H9 (cell line): ENCODE data around the gene LAMA3. TPM values are rescaled to one million over a fixed set of nuclear protein-coding genes. Genes with fewer than 3 reads are reported as not detected.

ENCODE experiments used
- DNase-seq: peaks from one replicate; pipeline ENCODE4 v3.0.0-alpha.2; 2017
- H2AFZ ChIP-seq: one replicate; pipeline ENCODE4 v1.6.1; 2013; ENCODE audit warnings: mild to moderate bottlenecking, low read length, control low read depth, moderate library complexity
- H2AK5ac ChIP-seq: 2 replicates; pipeline ENCODE4 v1.6.1; 2013; ENCODE audit warnings: low read length, control low read depth, mixed read lengths; ENCODE audit not compliant: insufficient read length
- H2BK120ac ChIP-seq: one replicate; pipeline ENCODE4 v1.6.1; 2013; ENCODE audit warnings: low read depth, mild to moderate bottlenecking, low read length, control low read depth, inconsistent platforms; ENCODE audit not compliant: poor library complexity, severe bottlenecking
- H2BK12ac ChIP-seq: 2 replicates; pipeline ENCODE4 v1.6.1; 2013; ENCODE audit warnings: low read length, control low read depth, mixed read lengths, low read depth; ENCODE audit not compliant: insufficient read length
- H2BK15ac ChIP-seq: 2 replicates; pipeline ENCODE4 v1.6.1; 2013; ENCODE audit warnings: low read depth, low read length, control low read depth
- H2BK20ac ChIP-seq: one replicate; pipeline ENCODE4 v1.6.1; 2013; ENCODE audit warnings: low read depth, mild to moderate bottlenecking, low read length, control low read depth, inconsistent platforms; ENCODE audit not compliant: poor library complexity, severe bottlenecking
- H2BK5ac ChIP-seq: 2 replicates; pipeline ENCODE4 v1.6.1; 2013; ENCODE audit warnings: low read length, control low read depth, mixed read lengths; ENCODE audit not compliant: insufficient read length
- H3K14ac ChIP-seq: 2 replicates; pipeline ENCODE4 v1.6.1; 2013; ENCODE audit warnings: low read length, control low read depth; ENCODE audit not compliant: insufficient read depth
- H3K18ac ChIP-seq: 2 replicates; pipeline ENCODE4 v1.6.1; 2013; ENCODE audit warnings: low read depth, mild to moderate bottlenecking, mixed read lengths, low read length, control low read depth; ENCODE audit not compliant: insufficient read length
- H3K23ac ChIP-seq: 2 replicates; pipeline ENCODE4 v1.6.1; 2013; ENCODE audit warnings: low read length, control low read depth, mixed read lengths, low read depth; ENCODE audit not compliant: insufficient read length
- H3K23me2 ChIP-seq: 2 replicates; pipeline ENCODE4 v1.6.1; 2013; ENCODE audit warnings: low read depth, mild to moderate bottlenecking, mixed read lengths, low read length, control low read depth; ENCODE audit not compliant: insufficient read length, poor library complexity, severe bottlenecking
- H3K27ac ChIP-seq: 2 replicates; pipeline ENCODE4 v1.5.1; 2013; ENCODE audit warnings: low read length, control low read depth, mixed read lengths, low read depth; ENCODE audit not compliant: insufficient read length
- H3K27me3 ChIP-seq: 2 replicates; pipeline ENCODE4 v1.6.1; 2013; ENCODE audit warnings: low read length, control low read depth, inconsistent platforms; ENCODE audit not compliant: insufficient read depth
- H3K4ac ChIP-seq: 2 replicates; pipeline ENCODE4 v1.6.1; 2013; ENCODE audit warnings: low read depth, mild to moderate bottlenecking, control low read depth, inconsistent platforms, low read length, moderate library complexity
- H3K4me1 ChIP-seq: 2 replicates; pipeline ENCODE4 v1.6.1; 2013; ENCODE audit warnings: low read length, control low read depth, inconsistent platforms; ENCODE audit not compliant: insufficient read depth
- H3K4me2 ChIP-seq: 2 replicates; pipeline ENCODE4 v1.6.1; 2013; ENCODE audit warnings: low read length, control low read depth, mixed read lengths; ENCODE audit not compliant: insufficient read length, insufficient read depth
- H3K56ac ChIP-seq: 2 replicates; pipeline ENCODE4 v1.6.1; 2013; ENCODE audit warnings: low read depth, mild to moderate bottlenecking, mixed read lengths, low read length, control low read depth; ENCODE audit not compliant: insufficient read length
- H3K79me1 ChIP-seq: 2 replicates; pipeline ENCODE4 v1.6.1; 2013; ENCODE audit warnings: low read depth, mild to moderate bottlenecking, moderate library complexity, low read length, control low read depth, inconsistent platforms; ENCODE audit not compliant: insufficient read depth, poor library complexity, severe bottlenecking
- H3K79me2 ChIP-seq: 2 replicates; pipeline ENCODE4 v1.6.1; 2013; ENCODE audit warnings: low read length, control low read depth, inconsistent platforms; ENCODE audit not compliant: insufficient read depth
- H3K9ac ChIP-seq: 2 replicates; pipeline ENCODE4 v1.6.1; 2013; ENCODE audit warnings: low read length, control low read depth, mixed read lengths; ENCODE audit not compliant: insufficient read length; ENCODE audit errors: extremely low read depth
- H3K9me3 ChIP-seq: one replicate; pipeline ENCODE4 v1.6.1; 2013; ENCODE audit warnings: low read depth, low read length, inconsistent platforms; ENCODE audit not compliant: control insufficient read depth
- H3T11ph ChIP-seq: one replicate; pipeline ENCODE4 v1.6.1; 2013; ENCODE audit warnings: mild to moderate bottlenecking, low read length, control low read depth, inconsistent platforms
- H4K20me1 ChIP-seq: one replicate; pipeline ENCODE4 v1.6.1; 2013; ENCODE audit not compliant: control insufficient read depth, insufficient read length, insufficient read depth
- H4K5ac ChIP-seq: 2 replicates; pipeline ENCODE4 v1.6.1; 2013; ENCODE audit warnings: low read depth, mild to moderate bottlenecking, mixed read lengths, low read length, control low read depth; ENCODE audit not compliant: insufficient read length
- H4K8ac ChIP-seq: replicated peaks from 2 replicates; pipeline ENCODE4 v1.6.1; 2013; ENCODE audit warnings: low read length, control low read depth, mixed read lengths, low read depth; ENCODE audit not compliant: insufficient read length
- H4K91ac ChIP-seq: 2 replicates; pipeline ENCODE4 v1.6.1; 2013; ENCODE audit warnings: low read depth, mild to moderate bottlenecking, moderate library complexity, mixed read lengths, low read length, control low read depth; ENCODE audit not compliant: insufficient read length
- H3K27ac Mint-ChIP-seq, 3 experiments: 2 replicates in 2 of 3; 3 replicates in 1 of 3; pipeline ENCODE4 v1.8.0; 2020 to 2021; ENCODE audit warnings: mixed read lengths in 3 of 3, mild to moderate bottlenecking in 1 of 3, moderate library complexity in 1 of 3
- H3K27me3 Mint-ChIP-seq: 2 replicates; pipeline ENCODE4 v1.8.0; 2021; ENCODE audit warnings: low read depth, mild to moderate bottlenecking, moderate library complexity, mixed read lengths
- H3K36me3 Mint-ChIP-seq, 3 experiments: 2 replicates in 2 of 3; 3 replicates in 1 of 3; pipeline ENCODE4 v1.8.0; 2020 to 2021; ENCODE audit warnings: low read depth in 3 of 3, mixed read lengths in 3 of 3; ENCODE audit not compliant: insufficient read depth in 1 of 3
- H3K4me1 Mint-ChIP-seq, 2 experiments: 2 replicates each; pipeline ENCODE4 v1.8.0; 2020; ENCODE audit warnings: mixed read lengths in 2 of 2
- H3K4me3 Mint-ChIP-seq, 2 experiments: 2 replicates in 1 of 2; 3 replicates in 1 of 2; pipeline ENCODE4 v1.8.0; 2020 to 2021; ENCODE audit warnings: mild to moderate bottlenecking in 2 of 2, mixed read lengths in 2 of 2, moderate library complexity in 1 of 2
- H3K9me3 Mint-ChIP-seq, 2 experiments: 2 replicates in 1 of 2; 3 replicates in 1 of 2; pipeline ENCODE4 v1.8.0; 2020; ENCODE audit warnings: mild to moderate bottlenecking in 2 of 2, mixed read lengths in 2 of 2, moderate library complexity in 1 of 2
- WGBS: extraction: QIAGEN DNeasy Blood & Tissue Kit; methylation state at CpG from one replicate; pipeline ENCODE4 v1.1.7; 2013; ENCODE audit warnings: missing lambda C conversion rate, low lambda C conversion rate, mixed read lengths; ENCODE audit not compliant: insufficient read length; ENCODE audit errors: extremely low coverage; 5-methylcytosine and 5-hydroxymethylcytosine counted together
- total RNA-seq: library from RNA; stranded (reverse); gene quantifications from 2 replicates; pipeline ENCODE4 v1.2.1, GENCODE V29; 2021
- TF ChIP-seq, protein P1 (sequence below): fragments of 200-600 bp; sonication (generic); conservative IDR thresholded peaks from 3 replicates; pipeline ENCODE4 v1.8.0; 2021; ENCODE audit warnings: antibody characterized with exemption, mild to moderate bottlenecking

The LAMA3 gene
- total RNA-seq, 1 experiment from 2014 or later, result 0.33 TPM

DNA sequence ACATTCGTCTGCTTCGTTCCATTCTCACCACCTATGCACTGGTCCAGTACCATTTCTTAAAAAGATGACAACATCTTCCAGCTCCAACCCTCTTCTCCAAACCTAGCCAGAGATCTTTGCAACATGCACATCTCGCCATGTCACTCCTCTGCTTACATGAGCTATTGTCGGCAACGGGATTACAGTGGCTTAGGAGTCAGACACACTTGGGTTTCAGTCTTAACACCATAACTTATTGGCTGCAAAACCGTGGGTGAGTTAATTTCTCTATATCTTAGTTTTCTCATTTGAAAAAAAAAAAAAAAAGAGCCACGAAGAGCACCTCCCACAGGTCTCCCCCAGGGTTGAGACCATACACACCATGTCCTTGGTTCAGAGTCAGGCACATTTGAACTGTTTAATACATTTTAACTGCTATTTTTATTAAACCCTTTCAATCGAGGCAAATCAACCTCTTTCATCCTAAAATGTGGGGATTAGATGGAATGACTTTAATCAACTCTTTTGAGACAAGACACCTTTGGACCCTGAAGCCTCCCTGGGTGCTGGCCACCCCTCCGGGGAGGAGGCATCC is 27.4 kb upstream of the LAMA3 start:
- H3K36me3 Mint-ChIP-seq, result no peaks in the 10 kb centered on the region
- H3K4me1 ChIP-seq, result peaks cover 7% of the 10 kb centered on the region; the same call in 1 of the 2 replicates
- H3K9me3 ChIP-seq, result no peaks in the 10 kb centered on the region
- no peak overlapping the region for H2BK15ac ChIP-seq
- no peak overlapping the region for H2BK20ac ChIP-seq
- H3K27ac ChIP-seq, result no peak overlapping the region
- H3K4ac ChIP-seq, result no peak overlapping the region
- no CpG with 5 or more reads among the region's 9 CpGs for WGBS
- H3K23ac ChIP-seq, result no peak overlapping the region
- H3K56ac ChIP-seq, result no peak overlapping the region
- no peak overlapping the region for H3T11ph ChIP-seq
- no peaks in the 10 kb centered on the region for H4K20me1 ChIP-seq
- H3K14ac ChIP-seq, result peak overlapping the region; percentile 75
- peaks cover 11% of the 10 kb centered on the region for H3K23me2 ChIP-seq
- H2AK5ac ChIP-seq, result no peak overlapping the region
- H3K4me3 Mint-ChIP-seq, result peak overlapping the region; percentile 64 to 81
- TF ChIP-seq, protein P1, sequence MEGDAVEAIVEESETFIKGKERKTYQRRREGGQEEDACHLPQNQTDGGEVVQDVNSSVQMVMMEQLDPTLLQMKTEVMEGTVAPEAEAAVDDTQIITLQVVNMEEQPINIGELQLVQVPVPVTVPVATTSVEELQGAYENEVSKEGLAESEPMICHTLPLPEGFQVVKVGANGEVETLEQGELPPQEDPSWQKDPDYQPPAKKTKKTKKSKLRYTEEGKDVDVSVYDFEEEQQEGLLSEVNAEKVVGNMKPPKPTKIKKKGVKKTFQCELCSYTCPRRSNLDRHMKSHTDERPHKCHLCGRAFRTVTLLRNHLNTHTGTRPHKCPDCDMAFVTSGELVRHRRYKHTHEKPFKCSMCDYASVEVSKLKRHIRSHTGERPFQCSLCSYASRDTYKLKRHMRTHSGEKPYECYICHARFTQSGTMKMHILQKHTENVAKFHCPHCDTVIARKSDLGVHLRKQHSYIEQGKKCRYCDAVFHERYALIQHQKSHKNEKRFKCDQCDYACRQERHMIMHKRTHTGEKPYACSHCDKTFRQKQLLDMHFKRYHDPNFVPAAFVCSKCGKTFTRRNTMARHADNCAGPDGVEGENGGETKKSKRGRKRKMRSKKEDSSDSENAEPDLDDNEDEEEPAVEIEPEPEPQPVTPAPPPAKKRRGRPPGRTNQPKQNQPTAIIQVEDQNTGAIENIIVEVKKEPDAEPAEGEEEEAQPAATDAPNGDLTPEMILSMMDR, result no peak
- H3K4me1 Mint-ChIP-seq, result peaks cover 21 to 30% of the 10 kb centered on the region in 2 experiments
- no peaks in the 10 kb centered on the region for H3K9me3 Mint-ChIP-seq
- peaks cover 26% of the 10 kb centered on the region for H3K27me3 Mint-ChIP-seq
- peak overlapping the region; percentile 89 for H3K4me2 ChIP-seq
- no peak overlapping the region for H4K91ac ChIP-seq
- H4K5ac ChIP-seq, result no peak overlapping the region
- no peaks in the 10 kb centered on the region for H3K79me2 ChIP-seq
- H2BK12ac ChIP-seq, result no peak overlapping the region
- H3K18ac ChIP-seq, result peak overlapping the region; percentile 58
- DNase-seq, result no peak
- no peaks in the 10 kb centered on the region for H3K79me1 ChIP-seq
- no peak overlapping the region for H2AFZ ChIP-seq
- no peak overlapping the region for H2BK5ac ChIP-seq
- H2BK120ac ChIP-seq, result no peak overlapping the region
- no peak overlapping the region for H4K8ac ChIP-seq
- H3K9ac ChIP-seq, result peak overlapping the region; percentile 68
- no peaks in the 10 kb centered on the region; the same call in 1 of the 2 replicates for H3K27me3 ChIP-seq
- H3K27ac Mint-ChIP-seq, result no peak overlapping the region
